GM23338 (cell line): Measurements from ENCODE around the gene TGFBI. TPM values are rescaled to one million over a fixed set of nuclear protein-coding genes. Genes with fewer than 3 reads are reported as not detected.

Experiments used
- ATAC-seq: fragments of 200-7000 bp; cut with Tn5 transposase; 3 replicates; pipeline ENCODE4 v1.9.1; 2020
- DNase-seq: peaks from one replicate; pipeline ENCODE4 v3.0.0-alpha.2; 2015; ENCODE audit warnings: low spot score
- H2AFZ ChIP-seq: fragments of 200-600 bp; sonication (generic); 2 replicates; pipeline ENCODE4 v1.8.0; 2016; ENCODE audit warnings: antibody characterized with exemption, mild to moderate bottlenecking, moderate library complexity
- H3F3A ChIP-seq: fragments of 200-600 bp; sonication (generic); replicated peaks from 2 replicates; pipeline ENCODE4 v1.8.0; 2017; ENCODE audit warnings: antibody characterized with exemption, mixed run types, low read depth
- H3K27ac ChIP-seq: fragments of 200-600 bp; sonication (generic); 2 replicates; pipeline ENCODE4 v1.6.1; 2016; ENCODE audit warnings: low read depth
- H3K27me3 ChIP-seq: fragments of 200-600 bp; sonication (generic); 2 replicates; pipeline ENCODE4 v1.8.0; 2016; ENCODE audit warnings: mild to moderate bottlenecking, mixed run types, moderate library complexity; ENCODE audit not compliant: insufficient read depth
- H3K36me3 ChIP-seq: fragments of 200-600 bp; sonication (generic); 2 replicates; pipeline ENCODE4 v1.8.0; 2016; ENCODE audit warnings: mild to moderate bottlenecking; ENCODE audit not compliant: insufficient read depth
- H3K4me1 ChIP-seq: fragments of 200-600 bp; sonication (generic); 2 replicates; pipeline ENCODE4 v1.8.0; 2016; ENCODE audit warnings: mild to moderate bottlenecking, moderate library complexity; ENCODE audit not compliant: insufficient read depth
- H3K4me2 ChIP-seq: fragments of 200-600 bp; sonication (generic); 2 replicates; pipeline ENCODE4 v1.7.1; 2017; ENCODE audit warnings: mixed run types
- H3K4me3 ChIP-seq: fragments of 200-600 bp; sonication (generic); 2 replicates; pipeline ENCODE4 v1.6.1; 2016; ENCODE audit warnings: mixed run types
- H3K79me2 ChIP-seq: fragments of 200-600 bp; sonication (generic); replicated peaks from 2 replicates; pipeline ENCODE4 v1.8.0; 2017; ENCODE audit warnings: mild to moderate bottlenecking; ENCODE audit not compliant: insufficient read depth
- H3K9me2 ChIP-seq: fragments of 200-600 bp; sonication (generic); 2 replicates; pipeline ENCODE4 v1.8.0; 2017; ENCODE audit not compliant: insufficient read depth
- H4K20me1 ChIP-seq: fragments of 200-600 bp; sonication (generic); replicated peaks from 2 replicates; pipeline ENCODE4 v1.8.0; 2017; ENCODE audit warnings: mild to moderate bottlenecking; ENCODE audit not compliant: insufficient read depth
- H3K27ac Mint-ChIP-seq: 2 replicates; pipeline ENCODE4 v1.8.0; 2020; ENCODE audit warnings: inconsistent platforms, mild to moderate bottlenecking, moderate library complexity, mixed read lengths
- H3K27me3 Mint-ChIP-seq: 3 replicates; pipeline ENCODE4 v1.8.0; 2022; ENCODE audit warnings: low read depth, mild to moderate bottlenecking, moderate library complexity, mixed read lengths, inconsistent platforms; ENCODE audit not compliant: insufficient read depth, poor library complexity
- H3K36me3 Mint-ChIP-seq: 3 replicates; pipeline ENCODE4 v1.8.0; 2021; ENCODE audit warnings: low read depth, mild to moderate bottlenecking, inconsistent platforms, moderate library complexity, mixed read lengths
- H3K4me1 Mint-ChIP-seq: 3 replicates; pipeline ENCODE4 v1.8.0; 2020; ENCODE audit warnings: mild to moderate bottlenecking, inconsistent platforms, mixed read lengths
- H3K4me3 Mint-ChIP-seq: 3 replicates; pipeline ENCODE4 v1.8.0; 2021; ENCODE audit warnings: moderate library complexity, mild to moderate bottlenecking, inconsistent platforms, mixed read lengths
- H3K9me3 Mint-ChIP-seq: 3 replicates; pipeline ENCODE4 v1.8.0; 2020; ENCODE audit warnings: moderate library complexity, mild to moderate bottlenecking, inconsistent platforms, mixed read lengths
- CREB1 ChIP-seq: fragments of 250-450 bp; sonication (Bioruptor Pico); IDR thresholded peaks from 2 replicates; pipeline ENCODE4 v1.5.0; 2020; ENCODE audit warnings: low read depth, mild to moderate bottlenecking, moderate library complexity
- JUNB ChIP-seq: IDR thresholded peaks from one replicate; pipeline ENCODE4 v1.6.1; 2016; ENCODE audit warnings: antibody characterized with exemption; ENCODE audit not compliant: unreplicated experiment
- NANOG ChIP-seq: IDR thresholded peaks from 2 replicates; pipeline ENCODE4 v1.6.1; 2016; ENCODE audit warnings: antibody characterized with exemption, borderline replicate concordance
- POLR2AphosphoS5 ChIP-seq: IDR thresholded peaks from 2 replicates; pipeline ENCODE4 v1.6.1; 2016; ENCODE audit warnings: antibody characterized with exemption, low read depth
- STAT1 ChIP-seq: IDR thresholded peaks from one replicate; pipeline ENCODE4 v1.6.1; 2016; ENCODE audit warnings: antibody characterized with exemption; ENCODE audit not compliant: unreplicated experiment
- ZNF331 ChIP-seq: fragments of 250-450 bp; sonication (Bioruptor Pico); IDR thresholded peaks from 2 replicates; pipeline ENCODE4 v1.5.0; 2020; ENCODE audit warnings: low read depth, mild to moderate bottlenecking, moderate library complexity
- polyA plus RNA-seq: library from polyadenylated mRNA; unstranded; fragments of >200 nt; fragmentation: Nextera tagmentation; extraction: Ambion mirVana; gene quantifications from 2 replicates; pipeline ENCODE4 v1.2.1, GENCODE V29; 2016
- total RNA-seq: library from RNA; depleted of rRNA; stranded (reverse); fragments of >200 nt; shearing (Covaris generic); gene quantifications from 2 replicates; pipeline ENCODE4 v1.2.3, GENCODE V29; 2014
- TF ChIP-seq, protein P1 (sequence below): fragments of 250-450 bp; sonication (Bioruptor Pico); IDR thresholded peaks from 2 replicates; pipeline ENCODE4 v1.5.0; 2020; ENCODE audit warnings: mild to moderate bottlenecking, moderate library complexity

The TGFBI gene
- total and polyA plus RNA-seq, 2 experiments from 2014 or later, result 8.9 to 9.4 TPM

DNA sequence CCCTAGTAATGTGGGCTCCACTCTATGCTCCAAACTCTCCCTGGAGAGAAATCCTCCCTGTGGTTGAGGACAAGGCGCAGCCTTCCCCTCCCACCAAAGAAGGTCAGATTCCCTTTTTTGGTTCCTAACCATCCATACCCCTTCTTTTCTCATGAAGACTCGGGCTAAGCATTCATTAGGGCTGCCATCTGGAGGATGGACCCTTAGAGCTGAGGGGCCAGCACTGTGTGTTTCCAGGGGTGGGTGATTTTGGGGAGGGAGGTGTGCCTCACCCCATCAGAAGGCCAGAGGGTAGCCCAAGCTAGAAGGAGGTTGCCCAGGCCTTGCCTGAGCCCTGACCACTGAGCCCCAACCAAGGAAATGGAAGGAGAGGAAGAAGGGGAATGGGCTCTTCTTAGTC is 36.8 kb downstream of the TGFBI start (continued):
- TF ChIP-seq, protein P1, sequence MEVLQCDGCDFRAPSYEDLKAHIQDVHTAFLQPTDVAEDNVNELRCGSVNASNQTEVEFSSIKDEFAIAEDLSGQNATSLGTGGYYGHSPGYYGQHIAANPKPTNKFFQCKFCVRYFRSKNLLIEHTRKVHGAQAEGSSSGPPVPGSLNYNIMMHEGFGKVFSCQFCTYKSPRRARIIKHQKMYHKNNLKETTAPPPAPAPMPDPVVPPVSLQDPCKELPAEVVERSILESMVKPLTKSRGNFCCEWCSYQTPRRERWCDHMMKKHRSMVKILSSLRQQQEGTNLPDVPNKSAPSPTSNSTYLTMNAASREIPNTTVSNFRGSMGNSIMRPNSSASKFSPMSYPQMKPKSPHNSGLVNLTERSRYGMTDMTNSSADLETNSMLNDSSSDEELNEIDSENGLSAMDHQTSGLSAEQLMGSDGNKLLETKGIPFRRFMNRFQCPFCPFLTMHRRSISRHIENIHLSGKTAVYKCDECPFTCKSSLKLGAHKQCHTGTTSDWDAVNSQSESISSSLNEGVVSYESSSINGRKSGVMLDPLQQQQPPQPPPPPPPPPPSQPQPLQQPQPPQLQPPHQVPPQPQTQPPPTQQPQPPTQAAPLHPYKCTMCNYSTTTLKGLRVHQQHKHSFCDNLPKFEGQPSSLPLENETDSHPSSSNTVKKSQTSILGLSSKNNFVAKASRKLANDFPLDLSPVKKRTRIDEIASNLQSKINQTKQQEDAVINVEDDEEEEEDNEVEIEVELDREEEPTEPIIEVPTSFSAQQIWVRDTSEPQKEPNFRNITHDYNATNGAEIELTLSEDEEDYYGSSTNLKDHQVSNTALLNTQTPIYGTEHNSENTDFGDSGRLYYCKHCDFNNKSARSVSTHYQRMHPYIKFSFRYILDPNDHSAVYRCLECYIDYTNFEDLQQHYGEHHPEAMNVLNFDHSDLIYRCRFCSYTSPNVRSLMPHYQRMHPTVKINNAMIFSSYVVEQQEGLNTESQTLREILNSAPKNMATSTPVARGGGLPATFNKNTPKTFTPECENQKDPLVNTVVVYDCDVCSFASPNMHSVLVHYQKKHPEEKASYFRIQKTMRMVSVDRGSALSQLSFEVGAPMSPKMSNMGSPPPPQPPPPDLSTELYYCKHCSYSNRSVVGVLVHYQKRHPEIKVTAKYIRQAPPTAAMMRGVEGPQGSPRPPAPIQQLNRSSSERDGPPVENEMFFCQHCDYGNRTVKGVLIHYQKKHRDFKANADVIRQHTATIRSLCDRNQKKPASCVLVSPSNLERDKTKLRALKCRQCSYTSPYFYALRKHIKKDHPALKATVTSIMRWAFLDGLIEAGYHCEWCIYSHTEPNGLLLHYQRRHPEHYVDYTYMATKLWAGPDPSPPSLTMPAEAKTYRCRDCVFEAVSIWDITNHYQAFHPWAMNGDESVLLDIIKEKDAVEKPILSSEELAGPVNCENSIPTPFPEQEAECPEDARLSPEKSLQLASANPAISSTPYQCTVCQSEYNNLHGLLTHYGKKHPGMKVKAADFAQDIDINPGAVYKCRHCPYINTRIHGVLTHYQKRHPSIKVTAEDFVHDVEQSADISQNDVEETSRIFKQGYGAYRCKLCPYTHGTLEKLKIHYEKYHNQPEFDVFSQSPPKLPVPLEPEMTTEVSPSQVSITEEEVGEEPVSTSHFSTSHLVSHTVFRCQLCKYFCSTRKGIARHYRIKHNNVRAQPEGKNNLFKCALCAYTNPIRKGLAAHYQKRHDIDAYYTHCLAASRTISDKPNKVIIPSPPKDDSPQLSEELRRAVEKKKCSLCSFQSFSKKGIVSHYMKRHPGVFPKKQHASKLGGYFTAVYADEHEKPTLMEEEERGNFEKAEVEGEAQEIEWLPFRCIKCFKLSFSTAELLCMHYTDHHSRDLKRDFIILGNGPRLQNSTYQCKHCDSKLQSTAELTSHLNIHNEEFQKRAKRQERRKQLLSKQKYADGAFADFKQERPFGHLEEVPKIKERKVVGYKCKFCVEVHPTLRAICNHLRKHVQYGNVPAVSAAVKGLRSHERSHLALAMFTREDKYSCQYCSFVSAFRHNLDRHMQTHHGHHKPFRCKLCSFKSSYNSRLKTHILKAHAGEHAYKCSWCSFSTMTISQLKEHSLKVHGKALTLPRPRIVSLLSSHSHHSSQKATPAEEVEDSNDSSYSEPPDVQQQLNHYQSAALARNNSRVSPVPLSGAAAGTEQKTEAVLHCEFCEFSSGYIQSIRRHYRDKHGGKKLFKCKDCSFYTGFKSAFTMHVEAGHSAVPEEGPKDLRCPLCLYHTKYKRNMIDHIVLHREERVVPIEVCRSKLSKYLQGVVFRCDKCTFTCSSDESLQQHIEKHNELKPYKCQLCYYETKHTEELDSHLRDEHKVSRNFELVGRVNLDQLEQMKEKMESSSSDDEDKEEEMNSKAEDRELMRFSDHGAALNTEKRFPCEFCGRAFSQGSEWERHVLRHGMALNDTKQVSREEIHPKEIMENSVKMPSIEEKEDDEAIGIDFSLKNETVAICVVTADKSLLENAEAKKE (CRISPR knock-in tag), result no peak

DNA sequence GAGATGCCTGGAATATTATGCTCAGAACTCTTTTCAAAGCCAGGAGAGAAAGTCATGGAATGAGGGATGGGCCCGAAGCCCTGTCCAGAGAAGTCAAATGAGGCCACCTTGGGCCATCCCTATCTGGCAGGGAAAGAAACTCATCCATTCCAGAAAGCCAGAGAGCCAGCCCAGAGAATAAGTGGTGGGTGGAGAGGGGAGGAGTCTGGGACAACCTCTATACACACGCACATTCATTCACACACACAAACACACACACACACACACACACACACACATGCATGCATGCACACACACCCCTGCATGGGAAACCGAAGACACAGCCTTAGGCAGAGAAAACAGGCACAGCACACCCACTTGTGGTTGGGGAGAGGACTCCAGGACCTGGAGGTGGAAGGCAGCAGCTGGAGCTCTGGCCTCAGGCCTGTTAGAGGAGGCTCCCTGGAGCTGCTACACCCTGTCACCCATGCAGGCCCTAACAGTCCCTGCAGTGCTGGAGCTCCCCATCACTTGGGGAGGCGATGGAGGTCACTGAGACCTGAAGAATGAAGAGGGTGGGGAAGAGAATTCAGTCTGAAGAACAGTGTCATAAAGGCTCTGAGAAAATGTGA is 38.0 kb downstream of the TGFBI start:
- Mint-ChIP-seq H3K27ac (no peak overlapping the region), H3K36me3 (no peaks in the 10 kb centered on the region; the same call in 2 of the 3 replicates), H3K27me3 (peaks cover 6% of the 10 kb centered on the region), H3K4me1 (peaks cover 6% of the 10 kb centered on the region; the same call in 2 of the 3 replicates), H3K9me3 (no peaks in the 10 kb centered on the region), H3K4me3 (no peak overlapping the region)
- no peak overlapping the region for H3K4me2 ChIP-seq
- TF ChIP-seq, protein P1 (CRISPR knock-in tag), result no peak
- TF ChIP-seq ZNF331 (CRISPR knock-in tag) (no peak), CREB1 (CRISPR knock-in tag) (no peak), NANOG (no peak), JUNB (no peak), POLR2AphosphoS5 (no peak), STAT1 (no peak)
- no peaks in the 10 kb centered on the region for H3K4me1 ChIP-seq
- no peaks in the 10 kb centered on the region for H3K79me2 ChIP-seq
- H3K36me3 ChIP-seq, result no peaks in the 10 kb centered on the region
- H3K27me3 ChIP-seq, result no peaks in the 10 kb centered on the region
- H3F3A ChIP-seq, result no peaks in the 10 kb centered on the region
- DNase-seq (peak; percentile 21), ATAC-seq (peak; percentile 72)
- no peaks in the 10 kb centered on the region for H4K20me1 ChIP-seq
- H2AFZ ChIP-seq, result no peak overlapping the region
- H3K4me3 ChIP-seq, result no peak overlapping the region
- no peak overlapping the region for H3K27ac ChIP-seq
- H3K9me2 ChIP-seq, result 0 out of 2 replicates have a peak, but pooled peaks cover 4% of the 10 kb centered on the region
